Middle frontal gyrus (tissue), 1 donor: ENCODE results near the gene TEX11.
"Not testable (repeated sequence)": the region's sequence is repeated elsewhere in the genome, so short reads cannot be mapped to it uniquely, and the experiment has no call there.

Experiments
- DNase-seq: peaks from one replicate; pipeline ENCODE4 v3.0.0-alpha.2; 2015; ENCODE audit warnings: low spot score; ENCODE audit errors: extremely low spot score

The TEX11 gene

GRCh38 chrX:70908541-70908940 is at the start of gene TEX11:
Gene TEX11, minus strand, starts transcription at chrX:70908711. Its CDS starts 922 bp downstream, at chrX:70907789.
- DNase-seq, result no peak

GRCh38 chrX:70954871-70955270 is 46.4 kb upstream of the TEX11 start:
- no peak for DNase-seq

GRCh38 chrX:70924294-70924911 is 15.9 kb upstream of the TEX11 start:
- DNase-seq, result no peak

GRCh38 chrX:70922774-70923473 is 14.4 kb upstream of the TEX11 start:
- no peak for DNase-seq

GRCh38 chrX:70921709-70922352 is 13.3 kb upstream of the TEX11 start:
- DNase-seq, result no peak

- no peak for DNase-seq
Observed at GRCh38 chrX:70916754-70917153, 8.2 kb upstream of the TEX11 start.

GRCh38 chrX:70907900-70908299 is 611 bp downstream of the TEX11 start:
- DNase-seq, result no peak

GRCh38 chrX:70901465-70901864 is 7.0 kb downstream of the TEX11 start:
- DNase-seq, result no peak

GRCh38 chrX:70890441-70890840 is 18.1 kb downstream of the TEX11 start:
- not testable (repeated sequence) for DNase-seq

GRCh38 chrX:70878902-70879301 is 29.6 kb downstream of the TEX11 start:
- DNase-seq, result no peak

GRCh38 chrX:70852294-70852693 is 56.2 kb downstream of the TEX11 start:
- no peak for DNase-seq

GRCh38 chrX:70844081-70844480 is 64.4 kb downstream of the TEX11 start:
- DNase-seq, result not testable (repeated sequence)

GRCh38 chrX:70843620-70844019 is 64.9 kb downstream of the TEX11 start:
- DNase-seq, result not testable (repeated sequence)

GRCh38 chrX:70834589-70834988 is 73.9 kb downstream of the TEX11 start:
- no peak for DNase-seq

GRCh38 chrX:70826715-70827114 is 81.8 kb downstream of the TEX11 start:
- no peak for DNase-seq

- no peak for DNase-seq
Observed at GRCh38 chrX:70825366-70825765, 83.1 kb downstream of the TEX11 start.

- DNase-seq, result no peak
Observed at GRCh38 chrX:70808942-70809940, 99.3 kb downstream of the TEX11 start.

GRCh38 chrX:70806081-70806480 is 102.4 kb downstream of the TEX11 start:
- no peak for DNase-seq

GRCh38 chrX:70796742-70797141 is 111.8 kb downstream of the TEX11 start:
- DNase-seq, result not testable (repeated sequence)

- DNase-seq, result no peak
Observed at GRCh38 chrX:70774223-70774622, 134.3 kb downstream of the TEX11 start.

GRCh38 chrX:70769659-70770227 is 138.8 kb downstream of the TEX11 start:
- DNase-seq, result no peak
